HEK293 (cell line): ENCODE data around the gene SLC5A1.

ENCODE experiments used
- CTCF ChIA-PET: fragments of 350-600 bp; formaldehyde crosslinking; extraction: SDS; loops from one replicate; lab custom pipeline; 2021; ENCODE audit warnings: antibody characterized with exemption; lab: Yijun Ruan, JAX
- POLR2A ChIA-PET: fragments of 300-600 bp; formaldehyde crosslinking; extraction: SDS; loops from one replicate; lab custom pipeline; 2020; ENCODE audit warnings: antibody characterized with exemption, inconsistent platforms; lab: Yijun Ruan, JAX
- H3K27ac ChIP-seq: fragments of 200-500 bp; sonication (Bioruptor generic); 2 replicates; pipeline ENCODE4 v1.5.1; 2014; ENCODE audit warnings: low read depth, low read length, control low read depth, inconsistent platforms; ENCODE audit errors: extremely low read depth
- H3K36me3 ChIP-seq, 2 experiments: fragments of 200-500 bp in 1 of 2; sonication (Bioruptor generic) in 1 of 2; 1 replicate in 1 of 2; 2 replicates in 1 of 2; pipeline ENCODE4 v1.5.1; 2014 to 2017; ENCODE audit warnings: inconsistent platforms in 2 of 2, low read length in 2 of 2; ENCODE audit not compliant: control insufficient read depth in 2 of 2, insufficient read depth in 1 of 2
- H3K4me1 ChIP-seq: fragments of 200-500 bp; sonication (Bioruptor generic); 2 replicates; pipeline ENCODE4 v1.5.1; 2014; ENCODE audit warnings: mild to moderate bottlenecking, low read length, inconsistent platforms; ENCODE audit not compliant: control insufficient read depth, insufficient read depth
- H3K4me3 ChIP-seq: 2 replicates; pipeline ENCODE4 v1.5.1; 2011; ENCODE audit warnings: low read depth, mild to moderate bottlenecking, control low read depth, low read length, moderate library complexity
- H3K9me3 ChIP-seq: fragments of 200-500 bp; sonication (Bioruptor generic); 2 replicates; pipeline ENCODE4 v1.5.1; 2014; ENCODE audit warnings: low read depth, low read length, inconsistent platforms; ENCODE audit not compliant: control insufficient read depth, insufficient read depth
- FEZF1 ChIP-seq: fragments of 450-650 bp; formaldehyde crosslinking; IDR thresholded peaks from 2 replicates; pipeline ENCODE4 v1.5.1; 2016; ENCODE audit warnings: missing biosample characterization, missing genetic modification characterization
- GFI1B ChIP-seq: fragments of 450-650 bp; formaldehyde crosslinking; IDR thresholded peaks from 2 replicates; pipeline ENCODE4 v1.5.1; 2016; ENCODE audit warnings: missing biosample characterization, missing genetic modification characterization
- KLF8 ChIP-seq: fragments of 450-650 bp; formaldehyde crosslinking; IDR thresholded peaks from 2 replicates; pipeline ENCODE4 v1.5.1; 2016; ENCODE audit warnings: missing biosample characterization, missing genetic modification characterization
- MEIS1 ChIP-seq: sonication (generic); formaldehyde crosslinking; IDR thresholded peaks from 2 replicates; pipeline ENCODE4 v1.8.1; 2022; ENCODE audit warnings: missing genetic modification reagents, mild to moderate bottlenecking, borderline replicate concordance
- OSR2 ChIP-seq: fragments of 450-650 bp; formaldehyde crosslinking; IDR thresholded peaks from 2 replicates; pipeline ENCODE4 v1.5.1; 2016; ENCODE audit warnings: missing biosample characterization, missing genetic modification characterization
- PRDM1 ChIP-seq: fragments of 450-650 bp; formaldehyde crosslinking; IDR thresholded peaks from 2 replicates; pipeline ENCODE4; 2016; ENCODE audit warnings: missing biosample characterization, missing genetic modification characterization
- SCRT1 ChIP-seq: fragments of 450-650 bp; formaldehyde crosslinking; IDR thresholded peaks from 2 replicates; pipeline ENCODE4 v1.5.1; 2016; ENCODE audit warnings: missing biosample characterization, missing genetic modification characterization, borderline replicate concordance
- SCRT2 ChIP-seq: fragments of 450-650 bp; formaldehyde crosslinking; IDR thresholded peaks from 2 replicates; pipeline ENCODE4 v1.5.1; 2016; ENCODE audit warnings: missing biosample characterization, missing genetic modification characterization
- SP2 ChIP-seq: fragments of 450-650 bp; formaldehyde crosslinking; IDR thresholded peaks from 2 replicates; pipeline ENCODE4 v1.5.1; 2016; ENCODE audit warnings: missing biosample characterization, missing genetic modification characterization
- ZNF16 ChIP-seq: fragments of 450-650 bp; formaldehyde crosslinking; IDR thresholded peaks from 2 replicates; pipeline ENCODE4 v1.5.1; 2016; ENCODE audit warnings: low read depth, missing biosample characterization, missing genetic modification characterization
- ZNF175 ChIP-seq: fragments of 450-650 bp; formaldehyde crosslinking; IDR thresholded peaks from 2 replicates; pipeline ENCODE4 v1.5.1; 2016; ENCODE audit warnings: missing biosample characterization, missing genetic modification characterization
- ZNF223 ChIP-seq: fragments of 450-650 bp; formaldehyde crosslinking; IDR thresholded peaks from 2 replicates; pipeline ENCODE4 v1.5.1; 2016; ENCODE audit warnings: missing biosample characterization, missing genetic modification characterization
- ZNF24 ChIP-seq: fragments of 450-650 bp; formaldehyde crosslinking; IDR thresholded peaks from 2 replicates; pipeline ENCODE4 v1.5.1; 2016; ENCODE audit warnings: missing biosample characterization, missing genetic modification characterization
- ZNF354C ChIP-seq: fragments of 450-650 bp; formaldehyde crosslinking; IDR thresholded peaks from 2 replicates; pipeline ENCODE4 v1.5.1; 2016; ENCODE audit warnings: missing biosample characterization, missing genetic modification characterization, low read depth, borderline replicate concordance
- ZNF548 ChIP-seq: fragments of 450-650 bp; formaldehyde crosslinking; IDR thresholded peaks from 2 replicates; pipeline ENCODE4 v1.5.1; 2016; ENCODE audit warnings: missing biosample characterization, missing genetic modification characterization
- ZNF561 ChIP-seq: fragments of 450-650 bp; IDR thresholded peaks from 2 replicates; pipeline ENCODE4 v1.5.1; 2018; ENCODE audit warnings: missing biosample characterization, missing genetic modification characterization, borderline replicate concordance
- ZNF610 ChIP-seq: fragments of 450-650 bp; formaldehyde crosslinking; IDR thresholded peaks from 2 replicates; pipeline ENCODE4 v1.5.1; 2016; ENCODE audit warnings: missing biosample characterization, missing genetic modification characterization, borderline replicate concordance
- ZNF670 ChIP-seq: fragments of 450-650 bp; formaldehyde crosslinking; IDR thresholded peaks from 2 replicates; pipeline ENCODE4 v1.5.1; 2016; ENCODE audit warnings: missing biosample characterization, missing genetic modification characterization, low read depth
- ZNF792 ChIP-seq: fragments of 450-650 bp; formaldehyde crosslinking; IDR thresholded peaks from 2 replicates; pipeline ENCODE4 v1.5.1; 2016; ENCODE audit warnings: missing biosample characterization, missing genetic modification characterization
- TF ChIP-seq, protein P1 (sequence below): fragments of 450-650 bp; formaldehyde crosslinking; IDR thresholded peaks from 2 replicates; pipeline ENCODE4 v1.5.1; 2016; ENCODE audit warnings: missing biosample characterization, missing genetic modification characterization
- TF ChIP-seq, protein P2 (sequence below): fragments of 450-650 bp; formaldehyde crosslinking; IDR thresholded peaks from 2 replicates; pipeline ENCODE4 v1.5.1; 2016; ENCODE audit warnings: missing biosample characterization, missing genetic modification characterization
- TF ChIP-seq, protein P3 (sequence below): fragments of 450-650 bp; formaldehyde crosslinking; IDR thresholded peaks from 2 replicates; pipeline ENCODE4 v1.5.1; 2016; ENCODE audit warnings: missing biosample characterization, missing genetic modification characterization, borderline replicate concordance
- TF ChIP-seq, protein P4 (sequence below): fragments of 450-650 bp; formaldehyde crosslinking; IDR thresholded peaks from 2 replicates; pipeline ENCODE4 v1.5.1; 2016; ENCODE audit warnings: missing biosample characterization, missing genetic modification characterization
- TF ChIP-seq, protein P5 (sequence below): fragments of 450-650 bp; formaldehyde crosslinking; IDR thresholded peaks from 2 replicates; pipeline ENCODE4 v1.5.1; 2016; ENCODE audit warnings: missing biosample characterization, missing genetic modification characterization
- TF ChIP-seq, protein P6 (sequence below): fragments of 450-650 bp; formaldehyde crosslinking; IDR thresholded peaks from 2 replicates; pipeline ENCODE4 v1.5.1; 2016; ENCODE audit warnings: missing biosample characterization, missing genetic modification characterization

SLC5A1 gene

DNA sequence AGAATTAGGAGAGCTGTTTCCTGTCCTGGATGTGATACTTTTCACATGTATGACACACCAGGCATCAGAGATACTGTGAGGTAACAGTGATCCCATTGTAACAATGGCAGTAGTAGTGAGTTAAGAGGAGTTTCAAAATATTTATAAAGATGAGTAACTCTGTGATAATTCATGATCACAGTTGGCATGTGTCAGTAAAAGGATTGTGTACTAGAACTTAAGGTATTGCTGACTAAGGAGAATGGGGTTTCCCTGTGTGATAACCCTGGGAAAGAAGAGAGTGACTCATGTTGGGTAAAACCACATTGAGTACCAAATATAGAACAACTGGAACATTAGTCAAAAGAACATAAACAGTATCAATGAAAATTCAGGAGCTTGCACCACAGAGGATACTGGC is 22.9 kb upstream of the SLC5A1 start (continued):
- TF ChIP-seq, protein P1, sequence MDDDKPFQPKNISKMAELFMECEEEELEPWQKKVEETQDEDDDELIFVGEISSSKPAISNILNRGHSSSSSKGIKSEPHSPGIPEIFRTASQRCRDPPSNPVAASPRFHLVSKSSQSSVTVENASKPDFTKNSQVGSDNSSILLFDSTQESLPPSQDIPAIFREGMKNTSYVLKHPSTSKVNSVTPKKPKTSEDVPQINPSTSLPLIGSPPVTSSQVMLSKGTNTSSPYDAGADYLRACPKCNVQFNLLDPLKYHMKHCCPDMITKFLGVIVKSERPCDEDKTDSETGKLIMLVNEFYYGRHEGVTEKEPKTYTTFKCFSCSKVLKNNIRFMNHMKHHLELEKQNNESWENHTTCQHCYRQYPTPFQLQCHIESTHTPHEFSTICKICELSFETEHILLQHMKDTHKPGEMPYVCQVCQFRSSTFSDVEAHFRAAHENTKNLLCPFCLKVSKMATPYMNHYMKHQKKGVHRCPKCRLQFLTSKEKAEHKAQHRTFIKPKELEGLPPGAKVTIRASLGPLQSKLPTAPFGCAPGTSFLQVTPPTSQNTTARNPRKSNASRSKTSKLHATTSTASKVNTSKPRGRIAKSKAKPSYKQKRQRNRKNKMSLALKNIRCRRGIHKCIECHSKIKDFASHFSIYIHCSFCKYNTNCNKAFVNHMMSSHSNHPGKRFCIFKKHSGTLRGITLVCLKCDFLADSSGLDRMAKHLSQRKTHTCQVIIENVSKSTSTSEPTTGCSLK (tag by site-specific recombination), result no peak
- TF ChIP-seq OSR2 (tag by site-specific recombination) (no peak), ZNF670 (no peak), ZNF16 (tag by site-specific recombination) (no peak)
- TF ChIP-seq, protein P2, sequence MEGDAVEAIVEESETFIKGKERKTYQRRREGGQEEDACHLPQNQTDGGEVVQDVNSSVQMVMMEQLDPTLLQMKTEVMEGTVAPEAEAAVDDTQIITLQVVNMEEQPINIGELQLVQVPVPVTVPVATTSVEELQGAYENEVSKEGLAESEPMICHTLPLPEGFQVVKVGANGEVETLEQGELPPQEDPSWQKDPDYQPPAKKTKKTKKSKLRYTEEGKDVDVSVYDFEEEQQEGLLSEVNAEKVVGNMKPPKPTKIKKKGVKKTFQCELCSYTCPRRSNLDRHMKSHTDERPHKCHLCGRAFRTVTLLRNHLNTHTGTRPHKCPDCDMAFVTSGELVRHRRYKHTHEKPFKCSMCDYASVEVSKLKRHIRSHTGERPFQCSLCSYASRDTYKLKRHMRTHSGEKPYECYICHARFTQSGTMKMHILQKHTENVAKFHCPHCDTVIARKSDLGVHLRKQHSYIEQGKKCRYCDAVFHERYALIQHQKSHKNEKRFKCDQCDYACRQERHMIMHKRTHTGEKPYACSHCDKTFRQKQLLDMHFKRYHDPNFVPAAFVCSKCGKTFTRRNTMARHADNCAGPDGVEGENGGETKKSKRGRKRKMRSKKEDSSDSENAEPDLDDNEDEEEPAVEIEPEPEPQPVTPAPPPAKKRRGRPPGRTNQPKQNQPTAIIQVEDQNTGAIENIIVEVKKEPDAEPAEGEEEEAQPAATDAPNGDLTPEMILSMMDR (tag by site-specific recombination), result no peak
- TF ChIP-seq, protein P3, sequence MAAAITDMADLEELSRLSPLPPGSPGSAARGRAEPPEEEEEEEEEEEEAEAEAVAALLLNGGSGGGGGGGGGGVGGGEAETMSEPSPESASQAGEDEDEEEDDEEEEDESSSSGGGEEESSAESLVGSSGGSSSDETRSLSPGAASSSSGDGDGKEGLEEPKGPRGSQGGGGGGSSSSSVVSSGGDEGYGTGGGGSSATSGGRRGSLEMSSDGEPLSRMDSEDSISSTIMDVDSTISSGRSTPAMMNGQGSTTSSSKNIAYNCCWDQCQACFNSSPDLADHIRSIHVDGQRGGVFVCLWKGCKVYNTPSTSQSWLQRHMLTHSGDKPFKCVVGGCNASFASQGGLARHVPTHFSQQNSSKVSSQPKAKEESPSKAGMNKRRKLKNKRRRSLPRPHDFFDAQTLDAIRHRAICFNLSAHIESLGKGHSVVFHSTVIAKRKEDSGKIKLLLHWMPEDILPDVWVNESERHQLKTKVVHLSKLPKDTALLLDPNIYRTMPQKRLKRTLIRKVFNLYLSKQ, result no peak

DNA sequence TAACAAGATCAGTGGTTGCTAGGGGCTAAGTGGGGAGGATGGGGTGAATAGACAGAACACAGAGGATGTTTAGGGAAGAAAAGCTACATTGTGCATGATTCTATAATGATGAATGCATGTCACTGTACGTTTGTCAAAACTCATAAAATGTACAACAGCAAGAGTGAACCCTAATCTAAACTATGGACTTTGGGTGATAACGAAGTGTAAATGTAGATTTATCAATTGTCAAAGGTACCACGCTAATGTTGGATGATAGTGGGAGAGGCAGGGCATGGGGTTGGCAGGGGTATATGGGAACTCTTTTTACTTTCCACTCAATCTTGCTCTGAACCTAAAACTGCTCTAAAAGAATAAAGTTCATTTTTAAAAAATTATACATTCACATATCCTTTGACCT is 21.3 kb upstream of the SLC5A1 start:
- CTCF ChIA-PET, result interaction anchor here (2.7 kb wide), 1 partner anchor 44 kb away, joined by 7 read pairs; no protein-coding TSS in a partner anchor
- Histone ChIP-seq H3K4me1 (no peaks in the 10 kb centered on the region), H3K9me3 (no peaks in the 10 kb centered on the region), H3K27ac (no peak overlapping the region), H3K4me3 (no peak overlapping the region), H3K36me3 (no peaks in the 10 kb centered on the region)
- POLR2A ChIA-PET, result no interaction called here
- TF ChIP-seq FEZF1 (tag by site-specific recombination) (no peak), GFI1B (tag by site-specific recombination) (no peak), ZNF792 (no peak), ZNF561 (no peak), SCRT1 (no peak), ZNF223 (tag by site-specific recombination) (no peak), KLF8 (tag by site-specific recombination) (no peak), ZNF610 (no peak), ZNF24 (tag by site-specific recombination) (no peak), ZNF175 (tag by site-specific recombination) (no peak), SCRT2 (tag by site-specific recombination) (no peak), MEIS1 (CRISPR knock-in tag) (no peak), ZNF354C (tag by site-specific recombination) (no peak), SP2 (no peak), PRDM1 (tag by site-specific recombination) (no peak), ZNF548 (no peak)
- TF ChIP-seq, protein P4, sequence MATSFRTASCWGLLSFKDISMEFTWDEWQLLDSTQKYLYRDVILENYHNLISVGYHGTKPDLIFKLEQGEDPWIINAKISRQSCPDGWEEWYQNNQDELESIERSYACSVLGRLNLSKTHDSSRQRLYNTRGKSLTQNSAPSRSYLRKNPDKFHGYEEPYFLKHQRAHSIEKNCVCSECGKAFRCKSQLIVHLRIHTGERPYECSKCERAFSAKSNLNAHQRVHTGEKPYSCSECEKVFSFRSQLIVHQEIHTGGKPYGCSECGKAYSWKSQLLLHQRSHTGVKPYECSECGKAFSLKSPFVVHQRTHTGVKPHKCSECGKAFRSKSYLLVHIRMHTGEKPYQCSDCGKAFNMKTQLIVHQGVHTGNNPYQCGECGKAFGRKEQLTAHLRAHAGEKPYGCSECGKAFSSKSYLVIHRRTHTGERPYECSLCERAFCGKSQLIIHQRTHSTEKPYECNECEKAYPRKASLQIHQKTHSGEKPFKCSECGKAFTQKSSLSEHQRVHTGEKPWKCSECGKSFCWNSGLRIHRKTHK (tag by site-specific recombination), result no peak
- TF ChIP-seq, protein P5, sequence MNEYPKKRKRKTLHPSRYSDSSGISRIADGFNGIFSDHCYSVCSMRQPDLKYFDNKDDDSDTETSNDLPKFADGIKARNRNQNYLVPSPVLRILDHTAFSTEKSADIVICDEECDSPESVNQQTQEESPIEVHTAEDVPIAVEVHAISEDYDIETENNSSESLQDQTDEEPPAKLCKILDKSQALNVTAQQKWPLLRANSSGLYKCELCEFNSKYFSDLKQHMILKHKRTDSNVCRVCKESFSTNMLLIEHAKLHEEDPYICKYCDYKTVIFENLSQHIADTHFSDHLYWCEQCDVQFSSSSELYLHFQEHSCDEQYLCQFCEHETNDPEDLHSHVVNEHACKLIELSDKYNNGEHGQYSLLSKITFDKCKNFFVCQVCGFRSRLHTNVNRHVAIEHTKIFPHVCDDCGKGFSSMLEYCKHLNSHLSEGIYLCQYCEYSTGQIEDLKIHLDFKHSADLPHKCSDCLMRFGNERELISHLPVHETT (tag by site-specific recombination), result no peak
- TF ChIP-seq, protein P6, sequence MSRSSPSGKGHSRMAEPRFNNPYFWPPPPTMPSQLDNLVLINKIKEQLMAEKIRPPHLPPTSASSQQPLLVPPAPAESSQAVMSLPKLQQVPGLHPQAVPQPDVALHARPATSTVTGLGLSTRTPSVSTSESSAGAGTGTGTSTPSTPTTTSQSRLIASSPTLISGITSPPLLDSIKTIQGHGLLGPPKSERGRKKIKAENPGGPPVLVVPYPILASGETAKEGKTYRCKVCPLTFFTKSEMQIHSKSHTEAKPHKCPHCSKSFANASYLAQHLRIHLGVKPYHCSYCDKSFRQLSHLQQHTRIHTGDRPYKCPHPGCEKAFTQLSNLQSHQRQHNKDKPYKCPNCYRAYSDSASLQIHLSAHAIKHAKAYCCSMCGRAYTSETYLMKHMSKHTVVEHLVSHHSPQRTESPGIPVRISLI (tag by site-specific recombination), result no peak
